GM19467 (cell line): ENCODE results near the gene SYCP2.

Experiments
- ATAC-seq: cut with Tn5 transposase; IDR thresholded peaks from one replicate; pipeline ENCODE4 v1.9.1; 2021; ENCODE audit warnings: mild to moderate bottlenecking, moderate library complexity; ENCODE audit not compliant: unreplicated experiment

Gene SYCP2

DNA sequence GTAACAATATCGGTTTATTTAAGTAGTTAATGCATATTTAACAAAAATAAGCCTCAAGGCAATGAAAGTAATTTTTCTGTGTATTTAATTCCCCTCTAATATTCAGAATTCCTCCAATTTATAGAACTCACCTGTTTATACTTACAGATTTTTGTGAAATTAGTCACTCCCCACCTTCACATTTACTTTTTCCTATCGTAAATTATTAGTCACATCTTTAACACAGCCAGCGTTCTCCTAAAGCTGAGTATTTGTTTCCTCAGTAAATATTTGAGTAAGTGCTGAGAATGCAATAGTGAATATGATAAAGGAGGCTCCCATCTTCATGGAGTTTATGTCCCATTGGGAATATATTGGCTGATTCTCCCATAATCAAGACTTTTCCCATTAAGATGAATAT, 88.0 kb downstream of the SYCP2 start:
- no peak for ATAC-seq

DNA sequence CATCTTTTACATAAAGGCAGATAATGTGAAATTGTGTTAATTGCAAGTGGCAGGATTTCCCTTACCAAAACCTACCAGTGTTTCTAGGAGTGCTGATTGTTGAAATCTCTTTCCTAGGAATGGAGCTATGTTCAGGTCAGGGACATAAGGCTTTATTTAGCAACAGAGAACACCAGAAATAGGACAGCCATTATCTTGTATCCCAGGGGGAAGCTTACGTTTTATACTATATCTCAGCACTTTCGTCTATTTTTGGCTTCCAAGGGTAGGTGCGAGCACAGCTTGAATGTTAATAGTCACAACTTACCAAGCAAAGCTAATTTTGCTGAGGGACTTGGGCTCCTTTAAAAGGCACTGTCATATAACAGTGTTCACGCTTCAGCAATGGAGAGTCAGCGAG, 94.0 kb downstream of the SYCP2 start:
- no peak for ATAC-seq

DNA sequence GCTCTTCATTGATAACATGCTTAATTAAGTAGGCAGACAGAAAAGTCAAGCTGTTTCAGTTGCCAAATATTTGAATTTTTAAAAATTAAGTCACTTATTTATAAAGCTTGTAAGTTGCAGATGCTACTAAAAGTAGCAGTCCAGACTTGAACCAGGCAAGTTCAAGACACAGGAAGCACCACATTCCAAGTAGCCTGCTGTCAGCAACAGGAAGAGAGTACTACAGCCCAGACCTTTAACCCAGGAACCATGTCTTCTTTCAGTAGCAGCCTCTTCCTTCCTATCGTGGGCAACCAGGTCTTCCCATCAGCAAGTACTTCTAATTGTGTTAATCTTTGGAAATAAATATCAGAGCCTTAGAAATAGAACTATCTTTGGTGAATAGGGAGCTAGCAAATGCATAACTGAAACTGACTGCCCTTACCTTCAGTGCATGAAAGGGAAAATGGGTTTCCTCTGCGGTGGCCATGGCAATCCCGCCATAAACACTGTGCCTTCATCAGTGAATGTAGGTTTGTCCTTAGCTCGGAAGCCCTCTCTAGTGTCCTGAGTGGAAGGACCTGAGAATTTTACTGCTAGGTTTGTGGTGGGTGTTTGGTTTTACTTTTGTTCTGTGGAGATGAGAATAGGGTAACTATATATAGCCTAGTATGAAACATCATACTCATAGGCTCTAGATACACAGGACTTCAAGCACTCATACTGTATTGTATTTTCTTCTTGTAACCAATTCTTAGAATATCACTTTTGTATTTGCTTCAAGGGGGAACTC, 95.6 kb downstream of the SYCP2 start:
- peak; percentile 77 for ATAC-seq

DNA sequence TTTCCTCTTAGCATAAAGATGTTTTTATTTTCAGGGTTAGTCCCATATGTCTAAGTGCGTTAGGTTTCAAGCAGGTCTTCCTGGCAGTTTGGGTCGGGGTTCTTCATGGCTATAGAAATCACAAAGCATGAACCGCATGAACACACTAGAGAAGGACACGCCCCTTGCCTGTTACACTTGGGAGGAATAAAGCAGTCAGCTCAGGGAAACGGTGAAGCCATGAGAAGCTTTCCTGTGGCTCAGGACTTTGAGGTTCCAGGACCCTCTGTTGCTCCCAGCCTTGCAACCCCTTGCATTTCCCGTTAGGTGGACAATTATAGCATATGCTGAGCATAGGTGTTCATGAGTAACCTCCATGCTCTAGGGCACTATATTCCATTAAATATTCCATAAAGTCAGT, 96.7 kb downstream of the SYCP2 start:
- ATAC-seq: no peak

DNA sequence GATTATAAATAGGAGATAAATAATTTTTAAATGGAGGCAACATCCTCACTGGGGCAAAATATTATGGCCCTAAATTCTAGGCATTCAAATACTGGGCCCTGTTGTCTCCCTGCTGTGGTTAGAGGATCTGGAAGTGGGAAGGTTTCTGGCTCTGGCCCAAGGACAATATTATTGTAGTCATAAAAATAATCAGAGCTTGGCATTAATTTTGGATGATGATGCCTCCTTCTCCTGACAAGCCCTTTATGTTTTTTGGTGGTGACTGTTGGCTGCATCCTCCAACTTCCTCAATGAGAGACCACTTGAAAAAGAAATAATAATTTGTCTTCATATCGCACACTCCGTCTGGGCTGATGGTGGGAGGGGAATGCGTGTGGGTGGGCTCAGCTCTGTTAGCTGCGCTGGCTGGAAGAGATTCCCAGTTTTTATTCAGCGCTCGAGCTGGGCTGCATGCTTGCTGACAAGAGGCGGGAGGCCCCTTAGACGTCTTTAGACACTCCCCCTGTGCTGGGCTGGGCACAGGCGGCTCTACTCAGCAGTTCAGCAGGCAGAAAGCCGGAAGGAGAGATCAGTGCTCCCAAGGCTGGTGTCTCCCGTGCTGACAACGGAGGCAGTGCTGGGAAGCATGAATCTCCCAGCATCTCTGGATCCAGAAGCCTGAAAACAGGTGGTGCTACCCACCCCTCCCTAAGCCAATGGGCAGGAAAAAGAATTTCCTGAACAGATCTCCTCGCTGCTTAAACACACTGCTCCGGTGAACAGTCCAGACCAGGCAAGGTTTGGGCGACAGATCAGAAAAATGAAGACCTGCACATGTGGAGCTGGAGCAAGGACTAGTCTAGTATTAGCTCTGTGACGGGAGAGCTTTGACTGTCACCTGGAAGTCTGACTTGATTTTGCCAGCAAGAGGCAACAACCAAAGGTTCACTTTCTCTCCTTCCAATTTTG, 97.7 kb downstream of the SYCP2 start:
- no peak for ATAC-seq

DNA sequence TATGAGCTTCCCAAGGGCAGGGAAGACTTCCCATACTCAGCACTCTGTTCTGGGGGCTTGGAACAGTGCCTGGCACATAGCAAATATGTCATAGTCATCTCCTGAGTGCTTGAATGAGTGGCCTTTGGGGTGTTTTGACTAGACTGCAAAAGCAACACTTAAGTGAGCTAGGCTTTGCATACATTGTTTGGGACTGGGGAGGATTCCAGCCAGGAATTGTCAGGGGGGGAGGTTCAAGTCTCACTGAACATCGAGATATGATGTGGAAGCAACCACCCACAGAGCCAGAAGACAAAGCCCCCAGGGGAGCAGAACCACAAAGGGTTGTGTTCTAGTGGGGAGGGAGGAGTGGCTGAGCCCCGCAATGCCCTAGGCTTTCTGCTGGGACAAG, 98.4 kb downstream of the SYCP2 start:
- ATAC-seq: no peak

DNA sequence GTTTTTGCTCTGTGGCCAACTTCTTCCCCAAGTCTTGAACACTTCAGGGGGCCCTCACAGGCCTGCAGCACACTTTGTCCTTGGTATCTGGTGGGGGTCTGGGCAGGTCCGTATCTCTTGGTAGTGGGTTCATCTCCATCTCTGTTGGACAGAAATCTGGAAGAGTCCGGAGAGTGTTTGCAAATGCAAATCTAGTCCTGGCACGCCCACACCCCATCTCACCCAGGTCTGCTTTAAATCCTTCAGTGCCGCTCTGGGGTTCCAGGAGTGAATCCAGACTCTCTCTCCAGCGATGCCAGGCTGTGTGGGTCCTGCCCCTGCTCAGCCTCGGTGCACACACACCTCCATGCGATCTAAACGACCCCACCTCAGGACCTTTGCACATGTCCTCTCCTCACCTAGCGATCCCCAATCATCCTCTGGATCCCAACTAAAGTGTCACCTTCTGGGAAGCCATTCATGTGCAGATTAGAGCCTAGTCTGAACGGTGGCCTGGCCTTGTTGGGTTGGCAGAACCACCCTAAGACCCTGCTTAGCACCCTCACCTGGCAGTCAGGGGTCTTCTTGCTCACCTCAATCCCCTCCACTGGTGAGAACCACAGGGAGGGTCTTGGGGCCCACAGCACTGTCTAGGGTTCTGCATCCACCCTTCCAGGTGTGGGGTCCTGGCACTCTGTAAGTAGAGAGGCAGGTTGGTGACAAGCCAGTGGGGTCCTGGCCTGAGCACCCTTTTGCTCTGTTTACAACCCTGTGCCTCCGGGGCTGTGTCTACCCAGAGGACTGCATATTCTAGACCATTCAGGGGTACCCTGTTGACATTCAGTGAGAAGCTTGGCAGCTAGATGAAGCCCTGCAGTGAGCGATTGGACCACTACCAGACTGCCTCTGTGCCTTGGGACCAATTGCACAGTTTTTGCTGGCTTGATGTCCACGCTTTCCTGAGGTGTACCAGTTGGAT, 100.8 kb downstream of the SYCP2 start:
- no peak for ATAC-seq

DNA sequence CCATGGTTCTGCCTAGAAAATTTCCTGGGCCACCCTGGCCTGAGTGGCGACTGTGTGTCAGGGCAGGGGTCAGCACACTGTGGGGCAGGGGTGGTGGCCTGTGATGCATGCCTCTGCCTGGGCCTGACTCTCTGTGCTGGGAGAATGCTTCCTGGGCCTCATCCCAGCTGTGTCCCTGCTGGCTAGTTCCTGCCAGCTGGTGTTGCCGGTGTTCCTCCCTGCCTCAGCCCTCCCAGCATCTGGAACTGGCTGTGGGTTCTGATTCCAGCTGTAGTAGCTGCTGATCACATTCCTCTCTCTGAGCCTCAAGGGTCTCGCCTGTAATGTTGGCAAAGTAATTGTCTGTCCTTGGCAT, 101.5 kb downstream of the SYCP2 start:
- no peak for ATAC-seq

DNA sequence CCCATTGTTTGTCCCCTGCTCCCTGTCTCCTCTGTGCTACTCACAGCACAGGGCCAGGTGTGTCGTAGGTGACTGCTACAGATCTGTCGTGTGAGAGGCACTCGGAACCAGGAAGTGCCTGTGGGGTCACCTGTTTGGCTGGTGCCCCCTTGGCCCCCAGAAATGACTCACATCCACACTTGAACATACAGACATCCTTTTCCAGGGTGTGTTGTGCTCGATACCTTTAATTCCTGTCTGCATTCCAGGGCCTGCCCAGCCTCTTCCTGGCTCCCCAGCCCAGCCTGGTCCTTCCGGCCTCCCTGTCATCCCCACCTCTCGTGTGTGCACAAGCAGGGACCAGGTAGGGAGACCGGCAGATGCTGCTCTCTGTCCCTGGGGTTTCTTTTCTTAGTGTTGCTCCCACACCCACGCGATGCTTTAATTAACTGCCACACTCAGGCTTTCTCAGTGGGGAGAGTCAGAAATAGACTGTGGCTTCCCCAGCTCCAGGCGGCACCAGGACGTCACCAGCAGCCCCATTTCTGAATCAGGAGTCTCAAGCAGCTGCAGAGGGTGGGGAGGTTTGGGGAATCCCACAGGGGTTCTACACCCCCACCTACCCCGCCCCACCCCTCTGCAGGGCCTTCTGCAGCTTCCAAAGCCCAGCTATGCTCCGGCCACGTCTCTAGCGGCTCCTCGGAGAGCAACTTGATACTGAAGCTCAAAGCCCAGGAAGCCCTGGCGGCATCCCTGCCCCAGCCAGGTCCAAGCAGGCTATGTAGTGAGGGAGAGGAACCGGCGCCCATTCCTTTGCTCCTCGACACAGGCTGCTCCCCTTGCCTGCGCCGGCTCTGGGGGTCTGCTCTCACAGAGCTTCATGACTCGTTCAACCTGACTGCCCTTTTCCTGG, 102.2 kb downstream of the SYCP2 start:
- ATAC-seq: no peak

DNA sequence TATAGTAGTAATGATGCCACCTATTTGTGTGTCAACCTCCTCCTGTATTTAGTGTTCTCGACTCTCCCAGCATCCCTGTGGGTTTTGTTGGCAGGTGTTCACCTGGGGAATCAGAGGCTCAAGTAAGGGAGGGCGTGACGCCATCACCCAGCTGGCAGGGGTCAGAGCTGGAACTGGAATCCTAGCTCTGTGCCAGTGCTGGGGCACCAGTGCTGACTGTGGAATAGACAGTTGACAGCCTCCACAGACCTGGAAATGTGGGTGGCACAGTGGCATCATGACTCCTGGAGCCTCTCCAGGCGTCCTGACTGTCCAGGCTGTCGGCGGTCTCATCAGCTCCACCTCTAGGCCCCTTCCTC, 102.8 kb downstream of the SYCP2 start:
- no peak for ATAC-seq

DNA sequence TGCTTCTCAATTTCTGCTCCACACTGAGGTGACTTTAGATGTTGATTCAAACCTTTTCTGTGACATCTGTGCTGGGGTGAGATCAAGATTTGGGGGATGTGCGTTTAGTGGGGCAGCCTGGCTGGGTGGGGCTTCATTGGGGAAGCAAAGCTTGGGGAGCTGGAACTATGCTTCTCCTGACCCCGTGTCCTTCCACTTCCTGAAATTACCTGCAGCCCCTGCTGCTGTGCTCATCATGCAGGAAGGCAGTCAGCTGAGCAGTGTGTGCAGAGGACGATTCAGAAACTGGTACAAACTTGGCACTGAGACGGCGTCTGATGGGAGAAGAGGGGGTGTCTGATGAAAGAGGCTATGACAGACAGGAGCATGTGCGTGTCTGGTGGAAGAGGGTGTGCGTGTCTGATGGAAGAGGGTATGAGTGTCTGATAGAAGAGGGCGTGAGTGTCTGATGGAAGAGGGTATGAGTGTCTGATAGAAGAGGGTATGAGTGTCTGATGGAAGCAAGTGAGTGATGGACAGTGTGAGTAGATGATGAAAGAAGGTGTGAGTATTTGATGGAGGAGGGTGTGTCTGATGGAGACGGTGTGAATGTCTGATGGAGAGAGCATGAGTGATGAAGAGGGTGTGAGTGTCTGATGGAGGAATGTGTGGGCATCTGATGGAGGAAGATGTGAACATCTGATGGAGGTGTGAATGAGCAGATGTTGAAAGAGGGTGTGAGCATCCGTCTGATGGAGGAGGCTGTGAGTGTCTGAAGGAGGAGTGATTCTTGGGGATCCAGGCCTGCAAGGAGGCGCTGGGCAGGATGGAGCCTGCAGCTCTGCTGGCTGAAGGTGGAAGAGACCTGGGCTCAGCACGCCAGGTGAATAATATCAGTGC, 103.4 kb downstream of the SYCP2 start:
- ATAC-seq: no peak

DNA sequence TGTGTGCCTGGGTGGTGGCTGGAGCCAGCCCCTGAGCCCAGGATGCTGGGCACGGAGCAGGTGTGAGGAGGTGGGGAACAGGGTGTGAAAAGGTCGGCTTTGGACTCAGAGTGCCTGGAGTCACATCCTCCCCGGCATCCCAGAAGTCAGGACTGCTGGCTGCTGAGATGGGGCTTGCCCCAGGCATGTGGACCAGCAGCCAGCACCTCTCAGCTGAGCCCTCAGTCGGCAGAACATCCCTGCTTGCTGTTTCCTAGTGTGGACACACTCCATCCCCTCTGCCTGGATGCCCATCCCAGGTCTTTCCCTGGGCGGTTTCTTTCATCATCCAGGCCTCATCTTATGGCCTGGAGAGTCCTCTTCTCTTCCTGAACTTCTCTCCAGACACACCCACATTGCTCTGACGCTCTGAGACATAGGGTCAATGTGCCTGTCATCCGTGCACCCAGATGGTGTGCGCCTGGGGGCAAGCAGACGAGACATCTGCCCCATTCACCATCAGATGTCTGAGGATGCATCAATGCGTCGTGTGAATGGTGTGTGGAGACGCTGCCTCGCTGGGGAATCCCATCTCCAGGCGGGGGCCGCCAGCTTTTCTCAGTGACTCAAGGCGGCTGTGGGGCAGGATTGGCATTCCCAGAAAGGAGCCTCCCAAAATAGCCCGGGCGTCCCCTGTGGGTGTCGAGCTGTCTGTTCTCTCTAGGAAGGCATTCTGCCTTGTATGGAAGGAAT, 104.2 kb downstream of the SYCP2 start:
- no peak for ATAC-seq

DNA sequence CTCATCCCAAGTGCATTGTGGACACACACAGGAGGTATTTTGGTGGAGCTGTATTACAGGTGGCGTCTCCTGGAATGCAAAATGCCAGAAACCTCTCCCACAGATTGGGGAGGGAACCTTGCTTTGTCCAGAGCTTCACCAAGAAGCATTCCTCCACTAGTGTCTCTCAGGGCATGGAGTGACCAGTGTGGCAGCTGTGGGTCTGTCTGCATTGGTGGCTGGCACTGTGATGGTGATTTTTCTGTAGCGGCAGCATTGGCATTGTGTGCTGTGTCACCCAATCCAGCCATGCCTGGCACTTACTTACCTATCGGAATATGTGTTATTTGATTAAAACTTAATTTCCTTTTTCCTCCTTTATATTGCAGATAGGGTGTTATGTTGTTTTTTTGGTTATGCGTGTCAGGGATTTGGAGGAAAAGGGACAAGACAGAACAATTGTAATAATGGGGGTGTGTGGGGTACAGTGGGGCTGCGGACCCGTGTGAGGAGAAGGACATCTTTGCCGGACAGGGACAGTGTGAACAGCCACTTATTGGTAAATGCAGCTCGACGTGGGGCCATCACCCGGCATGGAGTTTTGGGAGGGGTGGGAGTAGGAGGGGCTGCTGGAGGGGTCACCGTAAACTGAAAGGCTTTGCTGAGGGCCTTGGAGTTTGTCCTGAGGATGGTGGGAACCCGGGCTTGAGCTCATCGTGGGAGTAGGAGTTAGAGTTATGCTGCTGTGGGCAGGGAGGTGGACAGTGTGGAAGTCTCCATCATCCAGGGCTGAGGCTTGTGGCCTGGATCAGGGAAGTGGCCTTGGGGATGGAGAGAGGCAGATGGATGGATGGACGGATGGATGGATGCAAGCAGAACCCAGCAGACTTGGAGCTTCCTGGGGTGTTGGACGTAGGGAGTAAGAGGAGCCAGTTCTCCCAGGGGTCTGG, 105.0 kb downstream of the SYCP2 start:
- ATAC-seq: no peak

DNA sequence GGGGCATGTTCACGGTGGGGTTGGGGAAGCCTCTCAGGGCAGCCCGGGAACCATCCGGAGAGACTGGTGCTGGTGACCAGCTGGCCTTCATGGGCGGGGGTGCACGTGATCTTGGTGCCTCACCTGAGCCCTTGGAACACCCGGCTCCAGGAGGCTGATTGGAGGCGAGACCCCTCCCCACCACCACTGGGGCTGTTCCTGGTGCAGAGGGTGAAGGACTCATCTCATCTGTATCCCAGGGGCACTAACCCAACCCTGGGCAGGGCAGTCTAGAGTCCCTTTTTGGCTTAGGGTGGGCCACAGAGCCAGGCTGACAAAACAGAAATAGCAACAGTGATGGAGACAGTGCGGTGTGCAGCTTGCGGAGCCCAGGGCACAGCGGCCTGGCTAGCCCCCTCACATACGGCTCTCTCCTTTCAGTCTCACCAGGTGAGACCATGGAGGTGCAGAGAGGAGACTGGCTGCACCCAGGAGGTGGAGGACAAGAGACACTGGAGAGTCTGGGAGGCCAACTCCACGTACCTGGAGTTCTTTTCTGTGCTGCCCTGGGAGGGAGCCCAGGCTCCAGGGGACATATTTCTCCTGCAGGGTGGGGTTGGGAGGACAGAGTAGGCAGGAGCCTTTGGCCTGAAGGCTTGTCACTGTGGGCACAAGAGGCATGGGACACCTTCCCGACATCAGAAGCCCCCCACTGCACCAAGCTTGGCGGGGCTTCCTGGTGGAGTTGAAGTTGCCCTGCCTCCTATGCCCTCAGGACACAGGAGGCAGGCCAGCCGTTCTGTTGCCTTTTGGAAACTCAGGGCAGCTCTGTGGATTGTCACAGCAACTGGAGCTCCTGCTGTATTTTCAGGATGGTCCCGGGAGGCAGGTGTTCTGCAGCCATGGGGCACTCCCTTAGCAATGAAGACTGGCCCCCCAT, 106.0 kb downstream of the SYCP2 start:
- ATAC-seq: no peak

DNA sequence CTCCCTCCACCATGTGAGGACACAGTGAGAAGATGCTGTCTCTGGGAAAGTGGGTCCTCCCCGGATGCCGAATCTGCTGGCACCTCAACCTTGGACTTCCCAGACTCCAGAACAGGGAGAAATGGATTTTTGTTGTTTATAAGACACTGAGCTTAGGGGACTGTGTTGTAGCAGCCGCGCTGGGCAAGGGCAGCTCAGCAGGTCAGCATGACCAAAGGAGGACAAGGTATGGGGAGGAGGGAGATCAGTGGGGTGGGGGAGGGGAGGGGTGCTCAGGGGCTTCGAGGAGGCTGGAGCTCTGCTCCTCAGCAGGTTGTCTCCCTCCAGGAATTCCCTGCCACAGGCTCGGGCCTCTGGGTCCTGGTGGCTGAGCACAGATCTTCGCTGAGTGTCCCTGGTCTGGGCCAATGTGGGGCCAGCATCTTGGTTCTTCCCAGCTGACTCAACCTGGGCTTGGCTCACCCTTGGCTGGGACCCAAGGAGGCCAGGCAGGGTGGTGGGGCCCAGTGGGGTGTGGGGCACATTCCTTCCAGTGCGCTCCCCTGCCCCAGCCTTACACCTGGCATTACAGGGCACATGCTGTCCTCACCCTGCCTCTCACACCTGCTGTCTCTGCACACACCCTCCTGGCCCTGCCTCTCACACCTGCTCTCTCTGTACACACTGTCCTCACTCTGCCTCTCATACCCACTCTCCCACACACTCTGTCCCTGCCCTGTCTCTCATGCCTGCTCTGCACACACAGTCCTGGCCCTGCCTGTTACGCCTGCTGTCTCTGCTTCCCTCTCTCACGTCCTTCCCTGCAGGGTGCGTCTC, 107.3 kb downstream of the SYCP2 start:
- ATAC-seq: no peak

DNA sequence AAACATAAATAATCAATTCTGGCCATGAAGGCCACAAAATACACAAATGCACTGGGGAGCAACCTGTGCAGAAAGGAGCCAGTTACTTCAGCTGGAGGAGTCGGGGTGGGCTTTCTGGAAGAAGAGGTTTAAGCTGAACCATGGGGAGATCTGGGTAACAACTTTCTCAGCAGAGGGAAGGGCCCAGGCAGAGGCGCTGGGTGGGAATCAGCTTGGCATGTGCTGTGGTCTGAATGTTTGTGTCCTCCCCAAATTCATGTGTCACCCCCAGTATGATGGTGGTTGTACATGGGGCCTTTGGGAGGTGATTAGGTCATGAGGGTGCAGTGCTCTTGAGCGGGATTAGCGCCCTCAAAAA, 107.9 kb downstream of the SYCP2 start:
- no peak for ATAC-seq
